IMR-90 (cell line): ENCODE results near the gene KYNU. TPM values are rescaled to one million over a fixed set of nuclear protein-coding genes. Genes with fewer than 3 reads are reported as not detected.

ENCODE experiments used
- ATAC-seq: fragments of 200-7000 bp; cut with Tn5 transposase; 2 replicates; pipeline ENCODE4 v1.9.1; 2020; ENCODE audit warnings: low read depth, mild to moderate bottlenecking, moderate library complexity
- BruUV-seq: library from RNA; stranded (reverse); fragments of 400-500 nt; replicated peaks from 2 replicates; lab custom pipeline; 2021; lab: Mats Ljungman, UMichigan
- CTCF ChIA-PET: fragments of 300-600 bp; formaldehyde crosslinking; extraction: SDS; loops from one replicate; lab custom pipeline; 2021; ENCODE audit warnings: antibody characterized with exemption; lab: Yijun Ruan, JAX
- POLR2A ChIA-PET: fragments of 300-600 bp; sonication (Branson Sonifier 250); formaldehyde crosslinking; loops from one replicate; lab custom pipeline; 2022; ENCODE audit warnings: antibody characterized with exemption; ENCODE audit not compliant: unreplicated experiment; lab: Charles Lee
- DNase-seq: peaks from one replicate; pipeline ENCODE4 v3.0.0; 2013
- H2AFZ ChIP-seq: replicated peaks from 2 replicates; pipeline ENCODE3; 2013; ENCODE audit warnings: low read length, mild to moderate bottlenecking; ENCODE audit not compliant: poor library complexity
- H2AK5ac ChIP-seq: 2 replicates; pipeline ENCODE4 v1.6.1; 2013; ENCODE audit warnings: low read depth, low read length, inconsistent platforms
- H2AK9ac ChIP-seq: replicated peaks from 2 replicates; pipeline ENCODE3; 2013; ENCODE audit warnings: mild to moderate bottlenecking, low read depth, low read length, moderate library complexity; ENCODE audit not compliant: poor library complexity
- H2BK120ac ChIP-seq: 2 replicates; pipeline ENCODE4 v1.6.1; 2013; ENCODE audit warnings: low read depth, low read length, inconsistent platforms
- H2BK15ac ChIP-seq: 3 replicates; pipeline ENCODE4 v1.6.1; 2013; ENCODE audit warnings: low read depth, low read length, inconsistent platforms
- H2BK20ac ChIP-seq: 2 replicates; pipeline ENCODE4 v1.6.1; 2013; ENCODE audit warnings: low read depth, mild to moderate bottlenecking, inconsistent platforms, low read length, moderate library complexity
- H2BK5ac ChIP-seq: 2 replicates; pipeline ENCODE4 v1.6.1; 2013; ENCODE audit warnings: mild to moderate bottlenecking, low read depth, low read length, inconsistent platforms; ENCODE audit not compliant: poor library complexity, severe bottlenecking
- H3K14ac ChIP-seq: replicated peaks from 2 replicates; pipeline ENCODE4 v1.6.1; 2013; ENCODE audit warnings: low read depth, low read length, inconsistent platforms
- H3K18ac ChIP-seq: 2 replicates; pipeline ENCODE4 v1.6.1; 2013; ENCODE audit warnings: low read depth, low read length, control low read depth
- H3K23ac ChIP-seq: 2 replicates; pipeline ENCODE4 v1.6.1; 2013; ENCODE audit warnings: low read depth, low read length, inconsistent platforms
- H3K27ac ChIP-seq: 2 replicates; pipeline ENCODE4 v1.5.1; 2013; ENCODE audit warnings: mild to moderate bottlenecking, control low read depth, low read length; ENCODE audit not compliant: insufficient read depth
- H3K27me3 ChIP-seq: 2 replicates; pipeline ENCODE4 v1.6.1; 2013; ENCODE audit warnings: low read length; ENCODE audit not compliant: control insufficient read depth, insufficient read depth
- H3K36me3 ChIP-seq: 2 replicates; pipeline ENCODE4 v1.6.1; 2013; ENCODE audit warnings: low read length, mixed read lengths; ENCODE audit not compliant: control insufficient read depth, insufficient read depth
- H3K4ac ChIP-seq: 2 replicates; pipeline ENCODE4 v1.6.1; 2013; ENCODE audit warnings: low read depth, low read length, inconsistent platforms
- H3K4me1 ChIP-seq: 2 replicates; pipeline ENCODE4 v1.6.1; 2013; ENCODE audit warnings: low read length, mixed read lengths; ENCODE audit not compliant: control insufficient read depth, insufficient read depth
- H3K4me2 ChIP-seq: 2 replicates; pipeline ENCODE4 v1.6.1; 2013; ENCODE audit warnings: low read depth, mild to moderate bottlenecking, control low read depth, low read length, moderate library complexity
- H3K4me3 ChIP-seq: 2 replicates; pipeline ENCODE4 v1.5.1; 2013; ENCODE audit warnings: low read depth, mild to moderate bottlenecking, control low read depth, low read length, moderate library complexity; ENCODE audit not compliant: insufficient read depth
- H3K56ac ChIP-seq: 2 replicates; pipeline ENCODE4 v1.6.1; 2013; ENCODE audit warnings: low read length, inconsistent platforms; ENCODE audit not compliant: insufficient read depth; ENCODE audit errors: extremely low read depth
- H3K79me1 ChIP-seq, 2 experiments: 2 replicates each; pipeline ENCODE4 v1.6.1; 2013; ENCODE audit warnings: low read length in 2 of 2, inconsistent platforms in 1 of 2, low read depth in 1 of 2
- H3K9ac ChIP-seq: 2 replicates; pipeline ENCODE4 v1.6.1; 2013; ENCODE audit warnings: low read depth, low read length, control low read depth
- H3K9me1 ChIP-seq: 2 replicates; pipeline ENCODE4 v1.6.1; 2013; ENCODE audit warnings: low read length, inconsistent platforms; ENCODE audit not compliant: insufficient read depth
- H3K9me3 ChIP-seq: 2 replicates; pipeline ENCODE4 v1.6.1; 2013; ENCODE audit warnings: low read length; ENCODE audit not compliant: control insufficient read depth, insufficient read depth
- H4K20me1 ChIP-seq: 2 replicates; pipeline ENCODE4 v1.6.1; 2013; ENCODE audit warnings: low read length, inconsistent platforms; ENCODE audit not compliant: insufficient read depth
- H4K5ac ChIP-seq: 2 replicates; pipeline ENCODE4 v1.6.1; 2013; ENCODE audit warnings: mild to moderate bottlenecking, low read depth, low read length, control low read depth
- H4K8ac ChIP-seq, 2 experiments: 2 replicates each; pipeline ENCODE4 v1.6.1; 2013; ENCODE audit warnings: low read depth in 2 of 2, low read length in 2 of 2, control low read depth in 1 of 2, inconsistent platforms in 1 of 2
- H4K91ac ChIP-seq: 2 replicates; pipeline ENCODE4 v1.6.1; 2013; ENCODE audit warnings: low read depth, low read length, inconsistent platforms; ENCODE audit not compliant: insufficient read depth
- BHLHE40 ChIP-seq: fragments of 150-350 bp; IDR thresholded peaks from 2 replicates; pipeline ENCODE4 v1.6.1; 2016; ENCODE audit warnings: mild to moderate bottlenecking, low read depth, low read length
- CHD1 ChIP-seq: IDR thresholded peaks from 2 replicates; pipeline ENCODE4 v1.6.1; 2012; ENCODE audit warnings: low read depth, low read length, improper control_type of control experiment
- FOS ChIP-seq: fragments of 150-350 bp; IDR thresholded peaks from 2 replicates; pipeline ENCODE4 v1.6.1; 2016; ENCODE audit warnings: low read depth, low read length
- MAFK ChIP-seq: IDR thresholded peaks from 2 replicates; pipeline ENCODE4 v1.6.1; 2012; ENCODE audit warnings: low read depth, low read length, improper control_type of control experiment
- MAZ ChIP-seq: IDR thresholded peaks from 2 replicates; pipeline ENCODE4 v1.6.1; 2012; ENCODE audit warnings: low read depth, mild to moderate bottlenecking, low read length, improper control_type of control experiment, moderate library complexity, borderline replicate concordance
- MXI1 ChIP-seq: IDR thresholded peaks from 2 replicates; pipeline ENCODE4 v1.6.1; 2012; ENCODE audit warnings: low read depth, mild to moderate bottlenecking, low read length, moderate library complexity, borderline replicate concordance
- NFE2L2 ChIP-seq: fragments of 150-350 bp; IDR thresholded peaks from 2 replicates; pipeline ENCODE4 v1.6.1; 2016; ENCODE audit warnings: low read depth, mild to moderate bottlenecking, low read length
- POLR2A ChIP-seq: IDR thresholded peaks from 2 replicates; pipeline ENCODE4 v1.6.1; 2012; ENCODE audit warnings: mild to moderate bottlenecking, low read depth, low read length
- RAD21 ChIP-seq: IDR thresholded peaks from 2 replicates; pipeline ENCODE4 v1.6.1; 2012; ENCODE audit warnings: low read length, improper control_type of control experiment
- RCOR1 ChIP-seq: IDR thresholded peaks from 2 replicates; pipeline ENCODE4 v1.6.1; 2012; ENCODE audit warnings: mild to moderate bottlenecking, low read length, improper control_type of control experiment; ENCODE audit not compliant: insufficient replicate concordance
- RFX5 ChIP-seq: IDR thresholded peaks from 2 replicates; pipeline ENCODE4 v1.8.0; 2012; ENCODE audit warnings: low read depth, mild to moderate bottlenecking, low read length, moderate library complexity
- dilution Hi-C: fragments of 300-500 bp; cut with HindIII; formaldehyde crosslinking; loops from one replicate; pipeline ENCODE4 v1.14.3; 2018; ENCODE audit warnings: low sequenced_read_pairs; ENCODE audit not compliant: unreplicated experiment
- in situ Hi-C: fragments of 300-500 bp; cut with MboI; formaldehyde crosslinking; loops from 3 replicates; pipeline ENCODE4 v1.14.3; 2019; ENCODE audit warnings: low sequenced_read_pairs, inconsistent platforms, mixed read lengths
- intact Hi-C: fragments of 100-400 bp; cut with micrococcal nuclease; formaldehyde crosslinking; loops from 2 replicates; pipeline ENCODE4 v1.10.0; 2022
- polyA plus RNA-seq, 3 experiments: library from polyadenylated mRNA; depleted of rRNA; stranded (reverse); fragments of >200 nt; gene quantifications; 2 replicates each; pipeline ENCODE4 v1.2.3, GENCODE V29; 2012; ENCODE audit warnings: low replicate concordance in 1 of 3
- total RNA-seq: library from RNA; depleted of rRNA; stranded (reverse); fragments of >200 nt; gene quantifications from 2 replicates; pipeline ENCODE4 v1.2.3, GENCODE V29; 2012
- TF ChIP-seq, protein P1 (sequence below): fragments of 150-350 bp; IDR thresholded peaks from 2 replicates; pipeline ENCODE4 v1.6.1; 2017; ENCODE audit warnings: mild to moderate bottlenecking, antibody characterized with exemption, low read length, low read depth
- TF ChIP-seq, protein P2 (sequence below): fragments of 150-350 bp; IDR thresholded peaks from 2 replicates; pipeline ENCODE4 v1.6.1; 2016; ENCODE audit warnings: low read depth, mild to moderate bottlenecking, low read length, moderate library complexity, borderline replicate concordance
- TF ChIP-seq, protein P3 (sequence below): conservative IDR thresholded peaks from 2 replicates; pipeline ENCODE4 v1.5.1; 2012; ENCODE audit warnings: mild to moderate bottlenecking, low read depth, low read length, improper control_type of control experiment

Gene KYNU
- total and polyA plus RNA-seq, 2 of the 4 experiments (the other 2 are of a cell fraction) = 0.75 to 2.9 TPM

DNA sequence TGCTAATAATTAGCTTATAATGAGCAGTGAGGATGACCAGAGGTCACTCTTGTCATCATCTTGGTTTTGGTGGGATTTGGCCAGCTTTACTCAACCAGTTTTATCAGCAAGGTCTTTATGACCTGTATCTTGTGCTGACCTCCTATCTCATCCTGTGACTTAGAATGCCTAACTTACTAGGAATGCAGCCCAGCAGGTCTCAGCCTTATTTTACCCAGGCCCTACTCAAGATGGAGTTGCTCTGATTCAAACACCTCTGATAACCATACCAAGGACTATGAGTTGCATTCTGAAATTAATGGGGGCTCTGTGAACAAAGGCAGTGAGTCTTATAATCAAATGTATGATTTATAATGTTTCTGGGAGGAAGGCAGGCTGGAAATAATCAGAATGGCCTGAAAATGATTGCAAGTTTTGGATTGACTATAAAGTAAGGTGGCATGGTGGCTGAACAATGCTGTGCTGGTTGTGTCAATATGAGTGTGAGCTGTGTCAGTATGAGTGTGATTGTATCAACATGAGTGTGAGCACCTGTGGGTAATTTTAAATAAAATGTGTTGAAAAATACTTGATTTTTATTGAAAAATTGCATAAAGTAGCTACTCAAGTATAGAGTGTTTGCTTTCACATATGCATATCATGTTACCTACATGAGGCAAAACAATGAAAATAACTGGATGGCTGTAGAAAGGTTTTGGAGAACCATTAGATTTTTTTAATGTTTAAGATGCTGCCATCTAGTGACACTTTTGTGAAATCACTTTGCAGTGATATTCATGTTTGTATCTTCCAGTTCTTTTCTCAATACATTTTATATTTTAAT, 103.0 kb downstream of the KYNU start:
- Histone ChIP-seq H3K9ac (no peak overlapping the region), H3K4me1 (peaks cover under 1% of the 10 kb centered on the region; the same call in 1 of the 2 replicates), H3K14ac (no peak overlapping the region), H3K4ac (no peak overlapping the region), H2BK15ac (no peak overlapping the region), H3K4me3 (no peak overlapping the region), H4K5ac (no peak overlapping the region), H2AK5ac (0 out of 2 replicates have a peak overlapping the region, but pooled peaks have one; percentile 36), H4K8ac (no peak overlapping the region; a peak in 1 of 4 replicates), H2BK20ac (0 out of 2 replicates have a peak overlapping the region, but pooled peaks have one; percentile 33), H4K20me1 (no peaks in the 10 kb centered on the region), H2AK9ac (no peak overlapping the region), H3K56ac (no peak overlapping the region), H3K36me3 (no peaks in the 10 kb centered on the region), H3K9me1 (no peaks in the 10 kb centered on the region), H2BK5ac (no peak overlapping the region), H3K18ac (peak overlapping the region; percentile 37; the same call in 1 of the 2 replicates), H3K9me3 (no peaks in the 10 kb centered on the region), H2AFZ (no peak overlapping the region), H3K4me2 (no peak overlapping the region), H3K79me1 (no peaks in the 10 kb centered on the region), H2BK120ac (no peak overlapping the region), H4K91ac (no peak overlapping the region), H3K23ac (no peak overlapping the region), H3K27ac (no peak overlapping the region), H3K27me3 (no peaks in the 10 kb centered on the region)
- intact Hi-C loops = loop anchor here (1.0 to 5.0 kb wide), 2 partner anchors 103 to 298 kb away; partner anchors contain the start of gene KYNU
- dilution Hi-C loops = no loop called here
- in situ Hi-C loops = loop anchor here (5.0 to 10.0 kb wide), 2 partner anchors 298 to 796 kb away; no protein-coding TSS in a partner anchor
- peak; percentile 75 for DNase-seq
- peak; percentile 82 for ATAC-seq
- ChIA-PET CTCF (interaction anchor here (1.8 to 2.3 kb wide), 2 partner anchors 15 to 298 kb away, joined by 7 to 17 read pairs; no protein-coding TSS in a partner anchor), POLR2A (no interaction called here)
- no TSS peak for BruUV-seq
- TF ChIP-seq MAFK = no peak
- TF ChIP-seq RAD21 = peak; percentile 67
- TF ChIP-seq RFX5 = no peak
- no peak for TF ChIP-seq FOS
- no peak for TF ChIP-seq MAZ
- TF ChIP-seq, protein P1, sequence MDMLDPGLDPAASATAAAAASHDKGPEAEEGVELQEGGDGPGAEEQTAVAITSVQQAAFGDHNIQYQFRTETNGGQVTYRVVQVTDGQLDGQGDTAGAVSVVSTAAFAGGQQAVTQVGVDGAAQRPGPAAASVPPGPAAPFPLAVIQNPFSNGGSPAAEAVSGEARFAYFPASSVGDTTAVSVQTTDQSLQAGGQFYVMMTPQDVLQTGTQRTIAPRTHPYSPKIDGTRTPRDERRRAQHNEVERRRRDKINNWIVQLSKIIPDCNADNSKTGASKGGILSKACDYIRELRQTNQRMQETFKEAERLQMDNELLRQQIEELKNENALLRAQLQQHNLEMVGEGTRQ = no peak
- TF ChIP-seq, protein P2, sequence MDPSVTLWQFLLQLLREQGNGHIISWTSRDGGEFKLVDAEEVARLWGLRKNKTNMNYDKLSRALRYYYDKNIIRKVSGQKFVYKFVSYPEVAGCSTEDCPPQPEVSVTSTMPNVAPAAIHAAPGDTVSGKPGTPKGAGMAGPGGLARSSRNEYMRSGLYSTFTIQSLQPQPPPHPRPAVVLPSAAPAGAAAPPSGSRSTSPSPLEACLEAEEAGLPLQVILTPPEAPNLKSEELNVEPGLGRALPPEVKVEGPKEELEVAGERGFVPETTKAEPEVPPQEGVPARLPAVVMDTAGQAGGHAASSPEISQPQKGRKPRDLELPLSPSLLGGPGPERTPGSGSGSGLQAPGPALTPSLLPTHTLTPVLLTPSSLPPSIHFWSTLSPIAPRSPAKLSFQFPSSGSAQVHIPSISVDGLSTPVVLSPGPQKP = no peak
- TF ChIP-seq, protein P3, sequence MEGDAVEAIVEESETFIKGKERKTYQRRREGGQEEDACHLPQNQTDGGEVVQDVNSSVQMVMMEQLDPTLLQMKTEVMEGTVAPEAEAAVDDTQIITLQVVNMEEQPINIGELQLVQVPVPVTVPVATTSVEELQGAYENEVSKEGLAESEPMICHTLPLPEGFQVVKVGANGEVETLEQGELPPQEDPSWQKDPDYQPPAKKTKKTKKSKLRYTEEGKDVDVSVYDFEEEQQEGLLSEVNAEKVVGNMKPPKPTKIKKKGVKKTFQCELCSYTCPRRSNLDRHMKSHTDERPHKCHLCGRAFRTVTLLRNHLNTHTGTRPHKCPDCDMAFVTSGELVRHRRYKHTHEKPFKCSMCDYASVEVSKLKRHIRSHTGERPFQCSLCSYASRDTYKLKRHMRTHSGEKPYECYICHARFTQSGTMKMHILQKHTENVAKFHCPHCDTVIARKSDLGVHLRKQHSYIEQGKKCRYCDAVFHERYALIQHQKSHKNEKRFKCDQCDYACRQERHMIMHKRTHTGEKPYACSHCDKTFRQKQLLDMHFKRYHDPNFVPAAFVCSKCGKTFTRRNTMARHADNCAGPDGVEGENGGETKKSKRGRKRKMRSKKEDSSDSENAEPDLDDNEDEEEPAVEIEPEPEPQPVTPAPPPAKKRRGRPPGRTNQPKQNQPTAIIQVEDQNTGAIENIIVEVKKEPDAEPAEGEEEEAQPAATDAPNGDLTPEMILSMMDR = peak; percentile 65
- TF ChIP-seq POLR2A = no peak
- TF ChIP-seq NFE2L2 = no peak
- TF ChIP-seq BHLHE40 = no peak
- TF ChIP-seq CHD1 = no peak
- no peak for TF ChIP-seq MXI1
- TF ChIP-seq RCOR1 = no peak
